ENCODE data around the gene RPL15.
"Not testable (repeated sequence)": the region's sequence is repeated elsewhere in the genome, so short reads cannot be mapped to it uniquely, and the experiment has no call there.

DNA sequence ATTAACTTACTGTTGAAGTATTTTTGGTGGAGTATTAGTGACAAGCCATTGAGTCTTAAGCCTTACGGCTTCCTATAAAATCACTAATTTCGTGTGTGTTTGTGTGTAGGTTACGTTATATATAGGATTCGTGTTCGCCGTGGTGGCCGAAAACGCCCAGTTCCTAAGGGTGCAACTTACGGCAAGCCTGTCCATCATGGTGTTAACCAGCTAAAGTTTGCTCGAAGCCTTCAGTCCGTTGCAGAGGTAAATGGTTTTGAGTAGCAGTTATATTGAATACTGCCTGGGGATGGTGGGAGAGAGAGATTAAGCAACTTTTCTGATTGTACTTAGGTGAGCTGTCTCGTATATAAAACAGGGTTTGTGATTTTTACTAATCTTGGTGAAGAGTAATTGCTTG, 1.4 kb downstream of the RPL15 start:
- TF ChIP-seq CTCF (IDR thresholded peaks at IDR 0.05); POLR2AphosphoS5 (IDR thresholded peaks at IDR 0.05; ENCODE audit: low read depth, low read length): not testable (repeated sequence)

Data from Panc1 (cell line).